GM21737 (cell line): ENCODE data around the gene IGLL5.

ENCODE experiments used
- ATAC-seq: cut with Tn5 transposase; IDR thresholded peaks from one replicate; pipeline ENCODE4 v1.9.1; 2021; ENCODE audit warnings: mild to moderate bottlenecking, moderate library complexity; ENCODE audit not compliant: unreplicated experiment

Gene IGLL5

DNA sequence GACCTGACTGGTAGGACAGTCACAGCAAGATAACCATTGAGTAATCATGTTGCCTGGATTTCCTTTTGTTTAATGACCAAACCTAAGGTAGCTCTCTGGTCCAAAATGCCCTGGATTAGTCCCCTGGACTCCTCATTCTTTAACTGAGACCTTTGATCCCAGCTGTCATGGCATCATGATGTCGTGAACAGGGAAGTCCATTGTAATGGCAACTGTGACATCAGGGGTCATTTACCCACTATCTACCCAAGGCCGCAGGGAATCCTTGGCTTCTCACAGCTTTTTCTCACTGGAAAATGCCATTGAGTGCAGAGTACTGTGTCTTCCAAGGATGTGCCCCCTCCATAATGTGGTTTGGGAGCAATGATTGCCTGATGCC, 29.1 kb upstream of the IGLL5 start:
- ATAC-seq, result no peak

DNA sequence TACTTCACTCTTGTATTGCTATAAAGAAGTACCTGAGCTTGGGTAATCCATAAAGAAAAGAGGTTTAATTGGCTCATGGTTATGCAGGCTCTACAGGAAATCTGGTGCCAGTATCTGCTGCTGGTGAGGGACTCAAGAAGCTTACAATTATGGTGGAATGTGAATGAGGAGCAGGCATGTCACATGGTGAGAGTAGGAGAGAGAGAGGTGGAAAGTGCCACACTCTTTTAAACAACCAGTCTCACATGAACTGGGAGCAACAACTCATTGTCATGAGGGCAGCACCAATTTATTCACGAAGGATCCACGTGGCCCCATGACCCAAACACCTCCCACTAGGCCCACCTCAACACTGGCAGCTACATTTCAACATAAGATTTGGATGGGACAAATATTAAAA, 24.6 kb upstream of the IGLL5 start:
- no peak for ATAC-seq

DNA sequence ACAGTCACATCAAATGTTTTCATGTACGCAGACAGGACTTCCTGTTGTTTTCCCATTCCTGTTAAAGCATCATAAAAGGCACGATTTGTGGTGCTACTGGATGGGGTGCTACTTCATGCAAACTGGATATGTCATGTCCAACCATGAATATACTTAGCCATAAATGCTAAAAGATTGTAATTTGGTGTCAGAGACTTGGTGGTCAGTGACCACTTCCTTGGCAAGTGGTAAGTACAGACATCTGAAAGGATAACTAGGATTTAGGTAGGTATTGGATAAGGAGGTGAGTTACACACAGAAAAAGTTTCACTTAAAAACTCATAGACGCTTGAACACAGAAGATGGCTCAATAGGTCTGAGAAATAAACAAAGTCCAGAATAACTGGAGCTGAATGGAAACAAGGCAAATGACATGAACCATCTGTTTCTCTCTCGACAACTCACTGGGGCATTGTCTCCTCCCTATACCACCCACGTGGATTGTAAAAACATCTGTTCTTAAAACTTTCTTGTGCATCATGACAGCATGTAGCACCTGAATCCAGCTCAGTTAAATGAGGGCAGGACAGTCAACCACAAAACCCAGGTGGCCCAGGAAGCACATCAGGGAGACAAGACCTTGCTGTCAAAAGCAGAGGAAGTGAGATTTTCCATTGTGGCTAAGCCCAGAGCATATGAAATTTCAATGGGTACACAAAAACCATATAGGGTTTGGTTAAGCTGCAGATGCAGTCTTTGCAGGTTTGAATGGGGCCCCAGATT, 22.1 kb upstream of the IGLL5 start:
- no peak for ATAC-seq

DNA sequence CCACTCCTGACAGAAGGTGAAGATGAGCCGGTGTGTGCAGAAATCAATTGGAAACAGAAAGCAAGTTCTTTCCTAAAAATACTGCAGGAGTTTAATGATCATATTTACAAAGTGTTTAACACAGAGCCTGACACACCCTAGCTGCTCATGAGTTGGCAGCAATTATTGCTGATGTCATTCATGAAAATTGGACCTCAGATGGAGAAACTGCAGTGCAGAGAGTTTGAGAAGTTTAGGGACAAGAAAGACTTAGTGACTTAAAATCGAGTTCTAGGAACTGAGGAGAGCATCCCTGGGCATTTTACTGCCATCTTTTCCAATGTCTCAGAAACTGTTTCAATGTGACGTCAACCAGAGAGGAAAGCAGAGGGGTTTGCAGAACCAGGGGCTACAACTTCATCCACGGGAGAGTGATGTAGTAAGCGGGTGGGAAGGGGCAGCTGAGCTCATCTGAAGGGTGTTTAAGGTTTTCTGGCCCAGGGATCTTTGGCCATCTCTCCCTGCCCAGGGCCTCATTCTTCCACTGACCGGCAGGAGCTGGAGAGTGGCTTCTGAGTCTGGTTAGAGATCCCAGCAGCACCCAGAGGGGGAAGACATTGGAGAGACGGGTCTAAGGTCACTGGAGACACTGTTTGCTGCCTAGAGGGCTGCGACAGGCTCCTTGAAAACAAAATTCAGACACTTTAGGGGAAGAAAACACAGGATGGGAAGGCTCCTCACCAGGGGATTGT, 21.1 kb upstream of the IGLL5 start:
- ATAC-seq, result no peak

DNA sequence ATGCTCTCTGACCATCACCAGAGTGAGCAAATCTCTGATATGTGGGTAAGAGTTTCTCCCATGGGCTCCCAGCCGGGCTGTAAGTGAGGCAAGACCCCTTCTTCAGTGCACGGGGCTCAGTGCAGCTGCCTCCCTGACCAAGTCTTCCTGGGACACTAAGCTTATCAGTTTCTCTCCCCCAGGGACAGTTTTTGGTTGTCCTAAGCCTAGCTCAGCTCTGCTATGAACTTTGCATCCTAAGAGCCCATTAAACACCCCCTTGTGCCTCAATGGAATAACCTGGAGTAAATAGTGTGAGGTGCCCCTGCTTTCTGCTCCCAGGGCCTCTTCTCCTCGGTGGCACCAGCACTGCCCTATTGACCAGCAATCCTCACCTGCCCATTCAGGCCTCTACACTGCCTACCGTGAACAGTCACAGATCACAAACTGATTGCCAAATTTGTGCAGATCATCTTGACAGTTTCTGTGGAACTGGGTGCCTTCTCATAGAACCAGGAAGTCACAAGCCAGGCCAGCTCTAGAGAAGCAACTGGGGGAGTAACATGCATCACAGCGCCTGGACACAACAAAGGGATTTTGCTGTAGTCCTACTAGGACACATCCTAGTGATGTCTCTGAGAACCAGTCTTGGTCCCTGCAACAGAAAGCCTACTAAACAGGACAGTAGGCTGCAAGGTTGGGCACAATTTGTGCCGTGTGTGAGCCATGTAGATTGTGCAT, 19.5 kb upstream of the IGLL5 start:
- no peak for ATAC-seq

DNA sequence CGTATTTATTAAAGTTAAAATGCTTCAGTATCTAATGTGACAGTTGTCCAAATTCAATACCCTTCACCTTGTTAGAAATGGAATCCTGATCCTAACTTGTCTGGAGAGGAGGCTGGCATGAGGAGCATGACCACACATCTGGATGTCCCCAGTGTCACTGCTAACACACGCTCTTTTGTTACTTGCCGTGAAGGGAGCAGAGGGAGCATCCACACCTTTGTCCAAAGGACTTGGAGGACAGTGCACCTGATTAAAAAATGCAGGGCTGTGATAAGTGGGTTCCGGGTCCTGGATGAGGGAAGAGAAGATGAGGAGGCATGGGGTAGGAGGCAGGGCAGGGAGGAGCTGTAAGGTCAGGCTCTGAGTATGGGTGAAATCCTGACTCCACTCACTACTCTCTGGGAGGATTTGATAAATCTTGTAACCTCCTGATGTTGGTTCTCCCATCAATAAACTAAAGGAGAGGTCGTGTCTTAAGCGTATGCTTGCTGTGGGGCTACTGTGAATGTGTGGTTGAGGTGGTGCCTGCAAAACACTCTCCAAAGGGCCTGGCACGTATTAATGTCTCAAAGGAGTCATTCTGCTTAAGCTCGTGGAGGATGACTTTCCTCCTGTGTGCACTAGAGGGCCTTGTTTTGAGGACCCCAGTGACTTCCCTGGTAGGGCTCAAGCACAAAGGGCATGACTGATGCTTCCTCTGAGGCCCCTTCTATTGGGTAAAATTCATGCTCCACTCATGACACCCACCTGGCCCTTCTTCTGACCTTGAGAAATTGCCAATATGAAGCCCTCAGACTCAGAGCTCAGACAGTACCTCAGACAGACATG, 16.8 kb upstream of the IGLL5 start:
- no peak for ATAC-seq

DNA sequence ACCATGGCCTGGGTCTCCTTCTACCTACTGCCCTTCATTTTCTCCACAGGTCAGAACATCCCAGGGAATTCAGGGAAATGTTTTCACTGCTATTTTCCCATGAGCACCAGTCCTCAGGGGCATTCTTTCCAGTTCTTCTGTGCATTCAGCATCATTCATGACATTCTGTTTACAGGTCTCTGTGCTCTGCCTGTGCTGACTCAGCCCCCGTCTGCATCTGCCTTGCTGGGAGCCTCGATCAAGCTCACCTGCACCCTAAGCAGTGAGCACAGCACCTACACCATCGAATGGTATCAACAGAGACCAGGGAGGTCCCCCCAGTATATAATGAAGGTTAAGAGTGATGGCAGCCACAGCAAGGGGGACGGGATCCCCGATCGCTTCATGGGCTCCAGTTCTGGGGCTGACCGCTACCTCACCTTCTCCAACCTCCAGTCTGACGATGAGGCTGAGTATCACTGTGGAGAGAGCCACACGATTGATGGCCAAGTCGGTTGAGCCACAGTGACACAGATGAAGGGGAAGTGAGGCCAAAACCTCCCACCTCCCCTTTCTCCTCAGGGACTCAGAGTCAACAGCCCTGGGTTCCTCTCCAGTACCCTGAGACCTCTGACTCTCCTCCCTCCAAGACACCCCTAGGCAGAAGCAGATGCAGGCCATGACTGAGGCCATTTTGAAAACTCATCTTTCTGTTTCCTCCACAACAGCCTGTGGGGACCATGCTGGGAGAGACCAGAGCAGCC, 15.9 kb upstream of the IGLL5 start:
- no peak for ATAC-seq

DNA sequence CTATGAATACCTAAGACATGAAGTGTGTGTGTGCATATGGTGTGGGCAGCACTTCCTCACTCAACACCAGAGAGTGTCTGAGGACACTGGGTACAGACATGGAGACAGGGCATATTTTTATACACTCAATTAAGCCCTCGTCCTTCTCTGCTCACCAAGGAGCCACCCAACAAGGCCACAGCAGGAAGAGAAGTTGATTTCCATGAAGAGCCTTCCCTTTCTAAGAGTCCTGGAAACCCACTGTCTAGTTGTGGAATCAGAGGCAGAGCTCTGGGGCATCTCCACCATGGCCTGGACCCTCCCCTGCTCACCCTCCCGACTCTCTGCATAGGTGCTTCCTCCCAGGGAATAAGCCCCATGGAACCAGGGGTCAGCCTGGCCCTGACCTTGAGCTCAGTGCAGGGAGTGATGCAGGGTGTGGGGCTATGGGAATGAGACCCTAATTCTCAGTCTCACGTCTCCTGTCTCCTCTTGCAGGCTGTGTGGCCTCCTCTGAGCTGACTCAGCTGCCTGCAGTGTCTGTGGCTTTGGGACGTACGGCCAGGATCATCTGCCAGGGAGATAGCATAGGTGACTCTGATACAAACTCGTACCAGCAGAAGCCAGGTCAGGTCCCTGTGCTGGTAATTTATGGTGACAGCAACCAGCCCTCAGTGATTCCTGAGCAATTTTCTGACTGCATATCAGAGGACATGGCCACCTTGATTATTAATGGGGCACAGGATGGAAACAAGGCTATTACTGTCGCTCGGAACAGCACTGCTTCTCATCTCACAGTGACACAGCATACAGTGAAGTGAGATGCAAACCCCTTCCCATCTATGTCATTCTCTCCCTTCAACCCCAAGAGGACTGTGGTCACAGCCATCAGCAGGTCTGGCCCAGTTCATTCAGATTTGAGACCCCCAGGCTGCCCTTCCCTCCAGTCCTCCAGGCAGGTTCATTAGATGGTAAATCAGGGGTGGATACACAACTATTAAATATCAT, 14.6 kb upstream of the IGLL5 start:
- ATAC-seq, result no peak

DNA sequence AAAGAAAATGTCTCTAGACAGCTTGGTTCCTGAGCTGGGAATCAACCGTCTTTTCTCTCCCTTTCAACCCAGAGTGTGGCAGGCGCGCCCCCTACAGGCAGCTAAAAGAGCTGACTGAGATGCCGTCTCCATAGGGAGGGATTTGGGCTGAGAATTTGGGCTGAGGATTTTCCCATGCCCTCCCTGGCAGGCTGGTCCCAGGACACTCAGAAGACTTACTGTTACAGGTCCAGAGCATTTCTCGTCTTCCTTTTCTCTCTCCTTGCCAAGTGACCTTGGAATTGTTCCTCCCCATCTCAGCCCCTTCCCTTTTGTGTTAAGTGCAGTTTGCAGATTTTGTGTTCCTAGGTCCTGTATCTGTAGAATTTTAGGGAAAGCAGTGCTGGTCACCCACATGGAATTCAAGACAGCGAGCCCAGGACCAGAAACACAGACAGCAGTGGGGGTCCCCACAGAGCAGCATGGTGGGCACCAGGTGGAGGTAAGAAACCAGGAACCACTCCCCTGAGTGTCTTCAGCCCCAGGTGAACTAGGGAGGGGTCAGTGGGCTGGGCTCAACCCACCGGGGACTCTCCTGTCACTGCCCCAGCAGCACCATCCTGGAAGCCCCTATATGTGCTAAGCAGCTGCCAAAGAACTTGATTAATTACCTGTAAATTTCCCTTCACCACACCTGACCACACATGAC, 9.9 kb upstream of the IGLL5 start:
- no peak for ATAC-seq

DNA sequence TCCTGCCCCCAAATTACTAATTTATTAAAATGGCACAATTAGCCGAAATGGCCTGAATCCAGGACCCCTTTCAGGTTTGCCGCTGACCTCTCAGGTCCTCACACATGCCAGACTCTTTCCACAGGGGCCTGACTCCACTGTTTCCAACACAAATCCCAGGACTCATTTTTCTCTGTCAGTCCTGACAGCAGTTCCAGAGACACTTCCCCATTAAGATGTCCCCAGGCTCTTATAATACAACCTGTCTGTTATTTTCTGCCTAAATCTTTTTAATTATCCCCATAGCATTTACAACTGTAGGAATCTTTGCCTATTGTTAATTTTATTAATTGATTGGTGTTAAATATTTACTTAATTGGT, 9.4 kb upstream of the IGLL5 start:
- no peak for ATAC-seq

DNA sequence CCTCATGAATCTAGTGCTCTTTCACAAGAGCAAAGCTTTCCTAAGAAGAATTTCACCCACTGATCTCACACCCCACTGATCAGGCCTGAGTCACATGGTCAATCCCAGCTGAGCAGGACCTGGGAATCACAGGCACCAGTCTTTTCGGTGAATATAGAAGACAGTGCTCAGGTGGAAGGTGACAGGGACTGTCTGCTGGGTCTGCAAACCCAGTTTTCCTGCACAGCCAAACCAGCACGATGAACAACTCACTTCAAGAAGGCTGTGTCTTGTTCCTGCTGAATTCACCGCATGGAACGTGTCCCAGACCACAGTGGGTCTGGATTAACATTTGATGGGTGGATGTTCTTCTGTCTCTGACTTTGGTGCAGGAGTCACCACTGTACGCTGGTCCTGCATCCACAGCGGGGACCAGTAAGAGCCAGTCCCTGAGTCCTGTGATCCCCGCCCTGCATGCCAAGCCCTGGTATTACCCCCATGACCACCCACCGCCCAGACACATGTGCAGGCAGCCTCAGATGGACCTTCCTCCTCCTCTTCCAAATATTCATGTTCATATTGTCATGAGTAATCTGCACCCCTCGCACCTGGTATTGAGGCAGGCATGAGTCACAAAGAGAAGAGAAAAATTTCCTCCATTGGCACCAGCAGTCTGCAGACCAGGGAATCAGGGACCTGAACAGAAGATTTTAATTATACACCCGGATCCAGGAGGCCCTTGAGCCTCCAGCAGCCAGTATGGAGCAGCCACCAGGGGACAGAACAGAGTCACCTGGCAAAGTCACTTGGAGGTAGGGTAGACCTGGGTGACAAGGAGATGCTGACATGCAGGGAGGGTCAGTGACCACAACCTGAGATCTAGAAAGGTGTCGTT, 8.6 kb upstream of the IGLL5 start:
- no peak for ATAC-seq

DNA sequence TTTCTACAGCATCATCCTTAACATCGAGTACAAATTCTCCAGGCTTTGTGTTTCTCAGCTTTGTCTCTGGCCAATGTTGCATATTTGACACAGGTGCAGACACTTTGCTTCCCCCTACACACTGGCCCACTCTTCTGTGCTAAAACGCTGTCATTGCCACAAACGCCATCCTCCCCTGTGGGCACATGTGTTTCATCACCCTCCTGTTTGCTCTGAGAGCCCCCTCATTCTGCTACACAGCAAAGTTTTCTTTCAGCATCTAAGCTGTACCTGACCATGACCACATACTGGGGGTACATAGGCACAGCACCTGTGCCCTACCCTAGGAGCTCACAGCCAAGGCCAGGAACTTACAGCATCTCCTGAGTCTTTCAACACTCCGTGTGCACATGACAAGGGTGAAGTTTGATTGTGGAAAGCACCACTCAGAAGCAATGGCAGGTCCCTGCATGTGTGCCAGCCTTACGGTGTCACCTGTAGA, 7.9 kb upstream of the IGLL5 start:
- no peak for ATAC-seq

DNA sequence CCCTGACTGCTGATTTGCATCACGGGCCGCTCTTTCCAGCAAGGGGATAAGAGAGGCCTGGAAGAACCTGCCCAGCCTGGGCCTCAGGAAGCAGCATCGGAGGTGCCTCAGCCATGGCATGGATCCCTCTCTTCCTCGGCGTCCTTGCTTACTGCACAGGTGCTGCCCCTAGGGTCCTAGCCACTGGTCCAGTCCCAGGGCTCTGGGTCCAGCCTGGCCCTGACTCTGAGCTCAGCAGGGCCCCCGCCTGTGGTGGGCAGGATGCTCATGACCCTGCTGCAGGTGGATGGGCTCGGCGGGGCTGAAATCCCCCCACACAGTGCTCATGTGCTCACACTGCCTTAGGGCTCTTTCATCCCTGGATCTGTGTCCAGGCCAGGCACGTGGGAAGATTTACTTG, 7.0 kb upstream of the IGLL5 start:
- ATAC-seq, result no peak

DNA sequence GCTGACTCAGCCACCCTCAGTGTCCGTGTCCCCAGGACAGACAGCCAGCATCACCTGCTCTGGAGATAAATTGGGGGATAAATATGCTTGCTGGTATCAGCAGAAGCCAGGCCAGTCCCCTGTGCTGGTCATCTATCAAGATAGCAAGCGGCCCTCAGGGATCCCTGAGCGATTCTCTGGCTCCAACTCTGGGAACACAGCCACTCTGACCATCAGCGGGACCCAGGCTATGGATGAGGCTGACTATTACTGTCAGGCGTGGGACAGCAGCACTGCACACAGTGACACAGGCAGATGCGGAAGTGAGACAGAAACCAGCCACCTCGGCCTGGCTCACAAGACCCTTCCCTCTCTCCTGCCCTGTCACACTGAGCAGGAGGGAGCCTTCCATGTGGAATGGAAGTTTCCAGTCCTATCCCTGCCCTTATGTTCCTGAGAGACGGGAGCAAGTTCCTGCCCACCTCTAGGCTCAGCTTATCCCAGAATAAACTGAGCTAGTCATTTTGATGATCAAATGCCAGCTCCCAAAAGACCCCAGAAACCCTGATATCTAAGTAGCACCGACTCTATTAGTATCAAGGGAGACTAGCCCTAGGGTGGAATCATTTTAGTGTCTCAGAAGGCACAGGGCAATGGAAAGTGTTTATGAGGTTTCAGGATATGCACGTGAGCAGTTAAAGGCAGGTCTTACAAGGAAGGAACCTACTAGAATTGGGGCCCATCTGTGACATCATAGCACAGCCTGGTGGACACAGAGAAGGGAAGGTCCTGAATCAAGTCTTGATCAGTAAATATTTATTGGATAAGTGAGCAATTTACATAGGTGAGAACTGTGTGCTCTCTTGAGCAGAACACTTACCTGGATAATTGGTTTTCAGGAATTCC, 6.3 kb upstream of the IGLL5 start:
- no peak for ATAC-seq

DNA sequence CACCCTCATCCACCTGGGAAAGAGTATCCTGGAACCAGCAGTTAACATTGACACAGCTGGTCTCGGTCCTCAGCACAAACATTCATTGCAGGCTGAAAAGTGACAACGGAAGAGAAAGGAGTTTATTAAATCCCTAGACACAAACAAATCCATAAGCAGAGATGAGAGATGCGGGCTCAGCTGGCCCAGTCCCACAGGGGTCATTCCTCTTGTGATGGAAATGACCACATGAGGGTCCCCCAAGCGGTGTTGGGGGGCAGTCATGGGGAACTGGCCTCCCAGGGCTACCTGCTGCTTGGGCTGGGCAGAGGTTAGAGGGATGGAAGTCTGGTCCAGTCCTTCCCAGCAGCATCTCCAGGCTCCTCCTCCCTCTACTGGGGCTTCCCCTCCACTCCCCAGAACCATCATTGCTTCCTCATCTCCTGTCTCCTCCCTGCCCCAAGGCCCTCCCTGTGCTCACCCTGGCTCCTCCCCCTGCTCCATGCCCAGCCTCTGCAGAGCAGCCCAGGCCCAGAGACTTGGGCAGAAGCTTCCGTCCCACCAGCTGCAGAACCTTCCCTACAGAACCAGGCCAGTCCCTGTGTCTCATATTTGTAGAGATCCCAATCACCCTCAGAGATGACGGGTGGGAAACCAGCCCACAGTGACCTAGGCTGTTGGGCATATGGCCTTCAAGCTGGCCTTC, 5.4 kb upstream of the IGLL5 start:
- ATAC-seq, result no peak

DNA sequence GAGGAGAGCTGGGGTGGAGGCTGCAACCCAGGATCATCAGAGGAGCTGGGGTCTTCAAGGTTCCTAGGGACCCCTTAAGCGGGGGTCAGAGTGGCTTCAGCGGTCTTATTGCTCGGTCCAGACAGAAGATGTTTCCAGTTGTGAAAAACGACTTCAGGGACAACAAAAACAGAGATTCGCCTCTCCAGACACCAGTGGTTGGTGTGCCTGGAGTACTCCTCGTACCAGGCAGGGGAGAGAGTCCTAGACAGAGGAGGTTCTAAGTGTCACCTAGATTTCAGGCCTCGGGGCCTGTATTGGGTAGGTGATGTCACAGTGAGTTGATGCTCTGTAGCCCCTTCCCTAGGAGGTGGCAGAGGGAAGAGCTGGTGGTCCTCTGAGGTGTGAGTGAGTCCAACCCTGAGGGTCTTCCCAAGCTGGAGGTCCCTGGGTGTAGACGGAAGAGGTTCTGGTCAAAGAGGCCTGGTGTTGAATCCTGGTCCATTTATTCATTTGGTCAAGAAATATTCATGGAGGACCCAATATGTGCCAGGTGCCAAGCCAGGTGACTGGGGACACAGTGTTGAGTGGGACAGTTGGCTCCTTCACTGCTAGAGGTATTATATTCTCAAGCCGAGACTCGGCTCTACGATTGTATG, 4.4 kb upstream of the IGLL5 start:
- no peak for ATAC-seq
